Stimulated activated effector memory CD8-positive, alpha-beta T cell treated with anti-CD3 and anti-CD28 coated beads, Interleukin-12 subunit alpha, Interleukin-12 subunit beta, amount 100 ng/mL, for 72 hours (primary cell): ENCODE data around the gene PTPN18.
"Not testable (repeated sequence)": the region's sequence is repeated elsewhere in the genome, so short reads cannot be mapped to it uniquely, and the experiment has no call there.

Source experiments
- ATAC-seq: fragments of 150-1000 bp; cut with Tn5 transposase; 2 replicates; pipeline ENCODE4 v1.10.0; 2021
- DNase-seq, 2 donors: peaks; one replicate each; pipeline ENCODE4 v3.0.0; 2021 to 2022; ENCODE audit warnings: low spot score in 2 of 2
- H3K27ac Mint-ChIP-seq: one replicate; pipeline ENCODE4 v1.8.0; 2022; ENCODE audit warnings: mild to moderate bottlenecking, mixed read lengths
- H3K36me3 Mint-ChIP-seq: one replicate; pipeline ENCODE4 v1.8.0; 2022; ENCODE audit warnings: mild to moderate bottlenecking, mixed read lengths
- H3K4me1 Mint-ChIP-seq: one replicate; pipeline ENCODE4 v1.8.0; 2022; ENCODE audit warnings: mixed read lengths
- H3K4me3 Mint-ChIP-seq: one replicate; pipeline ENCODE4 v1.8.0; 2022; ENCODE audit warnings: mild to moderate bottlenecking, mixed read lengths
- H3K9me3 Mint-ChIP-seq: one replicate; pipeline ENCODE4 v1.8.0; 2022; ENCODE audit warnings: mixed read lengths

PTPN18 gene, protein sequence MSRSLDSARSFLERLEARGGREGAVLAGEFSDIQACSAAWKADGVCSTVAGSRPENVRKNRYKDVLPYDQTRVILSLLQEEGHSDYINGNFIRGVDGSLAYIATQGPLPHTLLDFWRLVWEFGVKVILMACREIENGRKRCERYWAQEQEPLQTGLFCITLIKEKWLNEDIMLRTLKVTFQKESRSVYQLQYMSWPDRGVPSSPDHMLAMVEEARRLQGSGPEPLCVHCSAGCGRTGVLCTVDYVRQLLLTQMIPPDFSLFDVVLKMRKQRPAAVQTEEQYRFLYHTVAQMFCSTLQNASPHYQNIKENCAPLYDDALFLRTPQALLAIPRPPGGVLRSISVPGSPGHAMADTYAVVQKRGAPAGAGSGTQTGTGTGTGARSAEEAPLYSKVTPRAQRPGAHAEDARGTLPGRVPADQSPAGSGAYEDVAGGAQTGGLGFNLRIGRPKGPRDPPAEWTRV

DNA sequence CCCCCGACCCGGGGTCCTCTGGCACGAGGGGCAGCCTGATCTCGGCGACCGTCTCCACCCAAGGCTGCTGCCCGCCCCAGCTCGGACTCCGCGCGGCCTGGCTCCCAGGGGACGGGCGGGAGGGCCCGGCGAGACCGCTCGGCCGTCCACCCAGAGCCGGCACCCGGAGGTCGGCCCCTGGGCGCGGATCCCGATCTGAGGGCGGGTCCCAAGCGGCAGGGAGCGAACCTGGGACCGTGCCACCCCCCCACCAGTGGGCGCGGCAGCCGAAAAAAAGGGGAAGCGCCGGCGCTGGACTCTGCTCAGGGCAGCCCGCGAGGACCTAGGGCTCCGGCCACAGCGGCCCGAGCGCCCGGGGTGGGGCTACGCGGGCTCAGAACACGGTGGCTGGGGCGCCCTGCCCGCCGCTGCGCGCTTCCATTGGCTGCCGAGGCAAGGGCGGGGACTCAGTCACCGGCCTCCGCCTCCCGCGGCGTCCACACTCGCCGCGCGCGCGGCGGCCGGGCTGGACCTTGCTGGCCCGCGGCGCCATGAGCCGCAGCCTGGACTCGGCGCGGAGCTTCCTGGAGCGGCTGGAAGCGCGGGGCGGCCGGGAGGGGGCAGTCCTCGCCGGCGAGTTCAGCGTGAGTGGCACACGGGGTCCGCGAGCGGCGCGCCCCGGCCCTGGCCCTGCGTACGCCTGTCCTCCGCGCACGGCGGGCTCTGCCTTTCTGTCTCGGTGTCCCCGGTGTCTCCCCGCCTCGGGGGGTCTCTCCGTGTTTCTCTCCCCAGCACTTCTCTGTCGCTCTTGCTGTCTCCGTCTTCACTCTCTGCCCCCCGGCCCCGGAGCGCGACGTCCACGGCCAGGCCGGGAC, at the start of gene PTPN18:
Gene PTPN18, plus strand, starts transcription at position 479 of the 854 bp plus-strand sequence. Its CDS starts 52 bp downstream, at position 531.
- peak; percentile 63 to 83 for DNase-seq
- Mint-ChIP-seq H3K9me3 (no peaks in the 10 kb centered on the region), H3K27ac (peak within 1 kb of the TSS; percentile 48), H3K4me3 (peak within 1 kb of the TSS; percentile 72), H3K4me1 (peaks cover 21% of the 10 kb centered on the region), H3K36me3 (no peaks in the 10 kb centered on the region)
- ATAC-seq, result peak; percentile 97

DNA sequence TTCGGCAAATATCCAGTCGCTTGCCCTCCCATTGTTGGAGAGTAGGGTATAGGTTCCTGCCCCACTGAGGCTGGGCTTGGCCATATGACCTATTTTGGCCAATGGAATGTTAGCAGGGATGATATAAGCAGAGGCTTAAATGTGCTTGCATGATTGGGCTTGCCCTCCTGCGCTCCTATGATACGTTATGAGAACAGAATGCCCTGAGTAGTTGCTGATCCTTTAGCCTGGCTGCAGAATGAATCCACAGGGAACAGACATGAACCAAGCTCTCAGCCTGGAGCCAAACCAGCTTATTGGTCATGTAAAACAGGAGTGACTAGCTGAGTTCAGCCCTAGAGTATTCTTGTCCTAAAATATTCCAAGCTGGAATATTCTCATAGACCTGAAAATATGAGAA, 48.0 kb upstream of the PTPN18 start:
- Mint-ChIP-seq H3K27ac (no peak overlapping the region), H3K36me3 (no peaks in the 10 kb centered on the region), H3K4me3 (no peak overlapping the region), H3K9me3 (no peaks in the 10 kb centered on the region), H3K4me1 (no peaks in the 10 kb centered on the region)
- ATAC-seq (no peak), DNase-seq (no peak)

DNA sequence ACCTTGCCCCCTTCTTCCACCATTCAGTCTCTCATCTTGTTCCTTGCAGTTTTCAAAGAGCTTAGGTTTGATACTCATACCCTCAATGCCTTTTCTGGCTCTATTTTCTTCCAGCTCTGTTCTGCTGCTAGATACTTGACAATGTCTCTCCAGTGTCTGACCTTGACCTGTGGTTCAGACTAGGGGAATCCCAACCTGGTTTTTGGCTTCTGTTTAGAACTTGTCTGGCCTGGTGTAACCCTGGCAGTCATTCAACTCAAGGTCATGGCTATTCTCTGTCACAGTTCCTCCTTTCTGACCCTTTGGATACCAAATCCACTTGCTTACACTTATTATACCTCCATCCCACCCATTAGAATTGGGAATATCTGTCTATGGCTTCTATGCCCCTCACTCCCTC, 45.0 kb upstream of the PTPN18 start:
- no peak for ATAC-seq
- Mint-ChIP-seq H3K36me3 (no peaks in the 10 kb centered on the region), H3K27ac (no peak overlapping the region), H3K4me3 (no peak overlapping the region), H3K9me3 (no peaks in the 10 kb centered on the region), H3K4me1 (no peaks in the 10 kb centered on the region)
- DNase-seq, result no peak

DNA sequence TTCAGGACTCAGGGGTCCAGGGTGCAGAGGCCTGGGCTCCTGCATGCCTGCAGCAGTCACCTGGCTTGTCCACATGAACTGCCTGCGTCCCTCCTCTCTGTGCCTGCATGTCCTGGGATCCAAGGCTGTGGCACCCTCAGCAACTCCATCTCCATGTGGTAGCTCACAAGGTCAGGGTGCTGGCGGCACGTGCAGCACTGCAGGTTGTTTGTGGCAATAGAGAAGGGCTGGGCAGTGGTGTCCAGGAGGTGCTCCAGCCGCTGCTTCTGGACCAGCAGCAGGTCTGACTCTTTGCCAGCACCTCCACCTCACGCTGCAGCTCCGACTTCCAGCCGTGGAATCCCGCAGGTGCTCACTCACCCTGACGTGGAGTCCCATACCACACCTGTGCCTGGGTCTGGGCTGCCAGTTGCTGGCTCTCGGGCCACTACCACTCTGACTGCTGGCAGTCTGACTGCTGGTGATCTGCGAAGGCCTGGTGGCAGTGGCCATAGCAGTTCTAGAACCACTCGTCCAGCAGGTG, 42.0 kb upstream of the PTPN18 start:
- no peak for ATAC-seq
- Mint-ChIP-seq H3K27ac (no peak overlapping the region), H3K4me3 (no peak overlapping the region), H3K36me3 (no peaks in the 10 kb centered on the region), H3K4me1 (no peaks in the 10 kb centered on the region), H3K9me3 (no peaks in the 10 kb centered on the region)
- no peak for DNase-seq

DNA sequence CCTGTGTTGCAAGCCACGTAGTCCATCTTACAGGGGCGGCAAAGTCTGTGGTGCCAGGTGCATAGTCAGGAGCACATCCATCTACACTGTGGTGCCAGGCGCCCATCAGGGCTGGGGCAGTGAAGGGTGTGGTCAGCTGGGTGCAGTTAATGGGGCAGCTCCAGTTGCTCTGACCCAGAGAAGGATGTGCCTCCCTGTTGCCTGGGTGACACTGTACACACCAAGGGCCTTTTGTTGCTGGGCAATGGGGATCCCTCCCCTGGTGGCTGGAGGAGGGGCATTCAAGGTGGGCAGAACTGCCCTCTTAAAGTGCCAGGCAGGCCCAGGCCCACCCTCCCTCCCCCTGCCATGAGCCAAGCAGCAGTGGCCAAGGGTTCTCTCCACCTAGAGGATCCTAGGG, 41.5 kb upstream of the PTPN18 start:
- Mint-ChIP-seq H3K9me3 (no peaks in the 10 kb centered on the region), H3K27ac (no peak overlapping the region), H3K4me1 (no peaks in the 10 kb centered on the region), H3K36me3 (no peaks in the 10 kb centered on the region), H3K4me3 (no peak overlapping the region)
- ATAC-seq, result no peak
- no peak for DNase-seq

DNA sequence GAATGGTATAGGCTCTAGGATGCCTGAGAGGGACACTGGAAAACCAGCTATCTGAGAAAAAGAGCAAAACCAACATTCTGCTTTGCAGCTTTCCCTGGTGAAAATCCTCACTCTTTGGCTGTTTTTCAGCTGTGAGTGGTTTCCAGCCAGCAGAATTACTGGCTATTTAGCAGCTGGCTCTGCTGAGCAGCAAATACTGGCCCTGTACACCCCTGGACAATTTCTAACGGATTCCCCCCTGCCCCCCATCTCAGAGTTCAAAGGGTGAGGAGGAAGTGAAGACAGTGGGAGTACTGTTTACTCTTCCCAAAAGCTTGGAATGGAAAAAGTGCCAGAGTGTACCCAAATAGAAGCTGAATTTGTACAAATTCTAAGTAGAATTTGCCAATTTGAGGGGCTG, 39.3 kb upstream of the PTPN18 start:
- Mint-ChIP-seq H3K36me3 (no peaks in the 10 kb centered on the region), H3K9me3 (no peaks in the 10 kb centered on the region), H3K27ac (no peak overlapping the region), H3K4me1 (no peaks in the 10 kb centered on the region), H3K4me3 (no peak overlapping the region)
- DNase-seq (no peak), ATAC-seq (no peak)

DNA sequence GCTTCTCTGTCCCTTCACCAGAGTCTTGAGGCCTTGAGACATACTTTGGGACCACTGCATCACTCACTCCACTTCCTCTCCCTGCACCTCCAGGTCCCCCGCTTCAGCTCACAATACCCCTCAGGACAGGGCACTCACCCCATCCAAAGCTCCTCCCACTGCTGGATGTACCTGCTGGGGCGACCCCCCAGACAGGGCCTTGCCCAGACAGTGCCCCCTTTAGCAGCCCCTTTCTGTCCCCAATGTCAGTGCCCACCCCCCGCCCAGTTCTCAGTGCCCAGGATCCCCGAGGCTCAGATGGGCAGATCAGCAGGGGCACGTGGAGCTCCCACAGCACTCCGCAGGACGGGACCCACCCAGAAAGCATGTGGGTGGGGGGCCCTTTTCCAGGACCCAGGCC, 37.0 kb upstream of the PTPN18 start:
- ATAC-seq (no peak), DNase-seq (no peak)
- Mint-ChIP-seq H3K9me3 (no peaks in the 10 kb centered on the region), H3K27ac (no peak overlapping the region), H3K4me1 (no peaks in the 10 kb centered on the region), H3K4me3 (no peak overlapping the region), H3K36me3 (no peaks in the 10 kb centered on the region)

DNA sequence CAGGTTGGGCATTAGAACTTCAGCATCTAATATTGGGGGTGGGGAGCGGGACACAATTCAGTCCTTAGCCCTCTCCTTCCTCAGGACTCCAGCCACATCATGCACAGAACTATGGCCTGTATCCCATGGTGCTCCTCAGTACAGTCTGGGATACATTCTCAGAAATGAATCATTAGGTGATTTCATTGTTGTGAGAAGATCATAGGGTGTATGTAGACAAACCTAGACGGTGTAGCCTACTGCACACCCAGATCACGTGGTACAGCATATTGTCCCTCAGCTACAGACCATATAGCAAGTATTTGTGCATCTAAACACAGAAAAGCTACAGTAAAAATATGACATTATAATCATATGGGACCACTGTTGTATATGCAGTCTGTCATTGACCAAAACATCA, 36.3 kb upstream of the PTPN18 start:
- Mint-ChIP-seq H3K9me3 (no peaks in the 10 kb centered on the region), H3K36me3 (no peaks in the 10 kb centered on the region), H3K4me1 (no peaks in the 10 kb centered on the region), H3K4me3 (no peak overlapping the region), H3K27ac (no peak overlapping the region)
- no peak for ATAC-seq
- no peak for DNase-seq

DNA sequence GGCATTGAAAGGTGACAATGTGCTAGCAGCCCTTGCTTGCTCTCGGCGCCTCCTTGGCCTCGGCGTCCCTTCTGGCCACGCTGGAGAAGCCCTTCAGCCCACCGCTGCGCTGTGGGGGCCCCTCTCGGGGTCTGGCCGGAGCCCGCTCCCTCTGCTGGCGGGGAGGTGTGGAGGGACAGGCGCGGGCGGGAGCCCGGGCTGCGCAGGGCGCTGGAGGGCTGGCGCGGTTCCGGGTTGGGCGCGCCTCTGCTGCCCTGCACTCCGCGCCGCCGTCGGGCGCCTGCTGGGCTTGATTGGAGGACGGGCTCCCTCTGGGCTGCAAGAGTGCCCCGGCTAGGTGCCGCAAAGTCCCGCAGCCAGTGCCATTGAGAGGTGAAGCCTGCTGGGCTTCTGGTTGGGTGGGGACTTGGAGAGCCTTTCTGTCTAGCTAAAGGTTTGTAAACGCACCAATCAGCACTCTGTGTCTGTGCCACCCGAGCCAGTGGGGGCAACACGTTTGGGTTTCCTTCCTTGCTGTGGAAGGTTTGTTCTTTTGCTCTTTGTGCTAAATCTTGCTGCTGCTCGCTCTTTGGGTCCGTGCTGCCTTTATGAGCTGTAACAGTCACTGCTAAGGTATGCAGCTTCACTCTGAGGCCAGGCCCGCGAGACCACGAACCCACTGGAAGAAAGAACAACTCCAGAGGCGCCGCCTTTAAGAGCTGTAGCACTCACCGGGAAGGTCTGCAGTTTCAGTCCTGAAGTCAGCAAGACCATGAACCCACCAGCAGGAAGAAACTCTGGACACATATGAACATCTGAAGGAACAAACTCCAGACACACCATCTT, 27.9 kb upstream of the PTPN18 start:
- Mint-ChIP-seq H3K27ac (no peak overlapping the region), H3K4me1 (peaks cover 7% of the 10 kb centered on the region), H3K36me3 (no peaks in the 10 kb centered on the region), H3K9me3 (no peaks in the 10 kb centered on the region), H3K4me3 (no peak overlapping the region)
- ATAC-seq, result no peak
- peak in 1 of 2 donors; percentile 36 for DNase-seq

DNA sequence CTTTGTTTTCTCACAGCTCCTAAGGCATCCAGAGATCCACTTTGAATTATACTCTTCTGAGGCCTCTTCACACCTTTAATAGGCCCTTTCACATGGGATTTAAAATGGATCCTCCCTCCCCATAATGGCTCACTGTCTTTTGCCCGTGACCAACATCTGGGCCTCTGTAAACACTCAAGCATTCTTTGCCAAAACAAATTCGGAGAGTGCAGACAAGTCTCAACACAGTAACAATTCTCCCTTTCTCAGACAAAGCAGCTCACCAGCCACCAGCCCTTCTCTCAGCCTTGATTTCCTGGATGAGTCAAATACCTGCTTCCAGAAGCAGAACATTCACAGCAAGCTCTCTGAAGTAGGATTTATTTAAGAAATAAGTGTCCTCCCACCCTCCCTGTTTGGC, 27.1 kb upstream of the PTPN18 start:
- no peaks in the 10 kb centered on the region for H3K9me3 Mint-ChIP-seq
- H3K4me3 Mint-ChIP-seq, result no peak overlapping the region
- H3K4me1 Mint-ChIP-seq, result peaks cover 8% of the 10 kb centered on the region
- ATAC-seq, result no peak
- no peaks in the 10 kb centered on the region for H3K36me3 Mint-ChIP-seq
- DNase-seq, result peak in 1 of 2 donors; percentile 26
- H3K27ac Mint-ChIP-seq, result no peak overlapping the region

DNA sequence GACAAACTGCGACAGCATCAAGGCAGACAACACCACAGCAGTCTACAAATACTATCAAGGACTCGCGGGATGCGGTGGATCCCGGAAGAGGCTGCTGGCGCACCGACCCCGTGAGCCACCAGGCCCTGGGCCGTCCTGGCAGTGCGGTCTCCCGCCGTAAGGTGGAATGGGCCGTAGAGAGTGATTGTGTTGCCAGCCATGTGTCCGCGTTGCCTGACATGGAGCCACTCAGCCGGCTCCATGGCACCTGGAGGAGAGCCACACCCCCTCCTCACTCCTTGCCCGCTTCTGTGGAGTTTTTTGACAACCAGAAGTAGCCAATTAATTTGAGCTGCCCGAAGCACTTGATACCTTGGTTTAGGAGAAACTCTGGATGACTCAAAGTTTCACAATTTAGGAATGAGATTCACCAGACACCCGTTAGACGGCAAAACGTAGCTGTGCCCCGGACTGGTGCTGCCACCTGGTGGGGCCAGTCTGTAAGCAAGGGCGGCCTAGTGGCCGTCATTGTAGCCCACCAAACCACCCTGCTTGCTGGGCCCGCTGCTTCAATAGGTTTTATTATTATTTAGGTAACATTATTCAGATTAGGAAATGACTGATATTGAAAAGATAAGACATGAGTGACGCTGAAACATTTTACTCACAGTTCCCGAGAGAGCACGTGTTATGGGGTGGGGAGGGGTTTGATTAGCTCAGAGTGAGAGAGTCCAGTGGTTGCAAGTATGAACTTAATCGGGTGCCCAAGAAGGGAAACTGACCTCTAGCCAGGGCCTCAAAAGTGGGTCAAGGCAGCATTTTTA, 23.4 kb upstream of the PTPN18 start:
- no peak overlapping the region for H3K27ac Mint-ChIP-seq
- ATAC-seq (peak; percentile 87), DNase-seq (peak; percentile 64 to 84)
- H3K9me3 Mint-ChIP-seq, result no peaks in the 10 kb centered on the region
- H3K36me3 Mint-ChIP-seq, result peaks cover 16% of the 10 kb centered on the region
- peak overlapping the region; percentile 49 for H3K4me3 Mint-ChIP-seq
- H3K4me1 Mint-ChIP-seq, result peaks cover 18% of the 10 kb centered on the region

DNA sequence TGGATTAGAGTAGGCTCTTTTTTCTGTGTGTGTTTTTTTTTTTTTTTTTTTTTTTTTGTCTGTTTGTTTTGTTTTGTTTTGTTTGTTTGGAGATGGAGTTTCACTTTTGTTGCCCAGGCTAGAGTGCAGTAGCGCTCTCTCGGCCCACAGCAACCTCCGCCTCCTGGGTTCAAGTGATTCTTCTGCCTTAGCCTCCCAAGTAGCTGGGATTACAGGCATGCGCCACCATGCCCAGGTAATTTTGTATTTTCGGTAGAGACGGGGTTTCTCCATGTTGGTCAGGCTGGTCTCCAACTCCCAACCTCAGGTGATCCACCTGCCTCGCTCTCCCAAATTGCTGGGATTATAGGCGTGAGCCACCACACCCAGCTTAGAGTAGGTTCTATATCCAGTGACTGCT, 22.6 kb upstream of the PTPN18 start:
- peaks cover 19% of the 10 kb centered on the region for H3K4me1 Mint-ChIP-seq
- H3K27ac Mint-ChIP-seq, H3K4me3 Mint-ChIP-seq, ATAC-seq, DNase-seq, H3K9me3 Mint-ChIP-seq: not testable (repeated sequence)
- H3K36me3 Mint-ChIP-seq, result peaks cover 23% of the 10 kb centered on the region

DNA sequence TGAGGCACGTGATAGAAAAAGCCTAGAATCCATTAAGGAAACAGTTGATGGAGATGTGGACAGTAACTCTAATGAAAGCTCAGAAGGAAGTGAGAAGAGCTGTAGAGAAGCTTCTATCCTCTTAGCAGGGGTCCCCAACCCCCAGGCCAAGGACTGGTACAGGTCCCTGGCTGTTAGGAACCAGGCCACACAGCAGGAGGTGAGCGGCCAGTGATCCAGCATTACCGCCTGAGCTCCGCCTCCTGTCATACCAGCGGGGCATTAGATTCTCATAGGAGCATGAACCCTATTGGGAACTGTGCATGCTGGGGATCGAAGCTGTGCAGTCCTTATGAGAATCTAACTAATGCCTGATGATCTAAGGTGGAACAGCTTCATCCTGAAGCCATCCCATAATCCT, 21.8 kb upstream of the PTPN18 start:
- H3K4me3 Mint-ChIP-seq, result no peak overlapping the region
- H3K9me3 Mint-ChIP-seq, result no peaks in the 10 kb centered on the region
- DNase-seq, result no peak
- no peak for ATAC-seq
- no peak overlapping the region for H3K27ac Mint-ChIP-seq
- H3K4me1 Mint-ChIP-seq, result peaks cover 19% of the 10 kb centered on the region
- H3K36me3 Mint-ChIP-seq, result peaks cover 31% of the 10 kb centered on the region

DNA sequence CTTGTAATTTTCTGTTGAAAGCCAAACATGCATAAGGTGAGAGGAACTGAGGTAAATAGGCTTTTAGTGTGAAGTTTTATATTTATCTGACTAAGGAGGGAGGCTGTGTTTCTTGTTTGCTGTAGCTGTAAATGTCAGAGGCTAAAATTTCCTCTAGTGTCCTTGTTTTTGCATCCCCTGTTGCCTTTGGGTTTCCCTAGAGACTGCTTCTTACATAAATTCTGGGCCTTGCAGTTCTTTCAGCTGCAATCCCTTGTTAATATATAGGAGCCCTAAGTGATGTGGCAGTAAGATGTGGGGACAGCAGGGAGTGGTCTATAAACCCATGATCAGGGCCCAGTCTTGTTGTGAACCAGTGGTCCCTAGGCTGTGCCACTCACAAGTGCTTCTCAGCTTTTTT, 20.6 kb upstream of the PTPN18 start:
- no peak for DNase-seq
- ATAC-seq, result no peak
- H3K4me3 Mint-ChIP-seq, result no peak overlapping the region
- H3K4me1 Mint-ChIP-seq, result peaks cover 30% of the 10 kb centered on the region
- no peaks in the 10 kb centered on the region for H3K9me3 Mint-ChIP-seq
- no peak overlapping the region for H3K27ac Mint-ChIP-seq
- H3K36me3 Mint-ChIP-seq, result peaks cover 43% of the 10 kb centered on the region
